Activated T-helper 1 cell treated with anti-CD3 and anti-CD28 coated beads, Interleukin-2, amount 50 U/mL, for 16 hours (primary cell): ENCODE data around the gene CD44.

Experiments
- DNase-seq, 2 donors: peaks; one replicate each; pipeline ENCODE4 v3.0.0-alpha.2; 2020; ENCODE audit warnings: low read depth in 1 of 2, low spot score in 1 of 2

CD44 gene

GRCh38 chr11:35112056-35112845, 26.7 kb upstream of the CD44 start:
- DNase-seq = no peak

- DNase-seq = no peak
Measured at GRCh38 chr11:35112846-35113105, 26.2 kb upstream of the CD44 start.

- DNase-seq = no peak
Measured at GRCh38 chr11:35114906-35115687, 23.9 kb upstream of the CD44 start.

GRCh38 chr11:35115688-35116030, 23.3 kb upstream of the CD44 start:
- no peak for DNase-seq

GRCh38 chr11:35116245-35116644, 22.7 kb upstream of the CD44 start:
- no peak for DNase-seq

GRCh38 chr11:35116762-35117640, 22.0 kb upstream of the CD44 start:
- DNase-seq = no peak

GRCh38 chr11:35118906-35119305, 20.1 kb upstream of the CD44 start:
- no peak for DNase-seq

- DNase-seq = no peak
Measured at GRCh38 chr11:35121326-35121865, 17.6 kb upstream of the CD44 start.

GRCh38 chr11:35122308-35122707, 16.7 kb upstream of the CD44 start:
- DNase-seq = no peak

- DNase-seq = peak in 1 of 2 donors; percentile 29
Measured at GRCh38 chr11:35126000-35126878, 12.7 kb upstream of the CD44 start.

- no peak for DNase-seq
Measured at GRCh38 chr11:35126879-35127581, 11.9 kb upstream of the CD44 start.

- no peak for DNase-seq
Measured at GRCh38 chr11:35127619-35128018, 11.4 kb upstream of the CD44 start.

GRCh38 chr11:35131094-35131493, 7.9 kb upstream of the CD44 start:
- no peak for DNase-seq

GRCh38 chr11:35131886-35132285, 7.1 kb upstream of the CD44 start:
- no peak for DNase-seq

- DNase-seq = no peak
Measured at GRCh38 chr11:35133656-35134055, 5.3 kb upstream of the CD44 start.

GRCh38 chr11:35134403-35135148, 4.4 kb upstream of the CD44 start:
- no peak for DNase-seq

- DNase-seq = no peak
Measured at GRCh38 chr11:35135222-35135621, 3.7 kb upstream of the CD44 start.

GRCh38 chr11:35136311-35136710, 2.7 kb upstream of the CD44 start:
- no peak for DNase-seq

GRCh38 chr11:35138058-35138457, 913 bp upstream of the CD44 start:
- DNase-seq = no peak
